Astrocyte of the spinal cord (primary cell): ENCODE results near the gene POLR2B.
A peak's percentile ranks its signal among the peaks of the same experiment; 100 is the strongest.

Source experiments
- DNase-seq: peaks from one replicate; pipeline ENCODE4 v3.0.0; 2011; ENCODE audit warnings: low read depth, low spot score
- H3K4me3 ChIP-seq: 2 replicates; pipeline ENCODE4 v1.5.1; 2011; ENCODE audit warnings: low read depth, mild to moderate bottlenecking, low read length, moderate library complexity
- in situ Hi-C: cut with HindIII; loops from 2 replicates; pipeline ENCODE4 v1.10.0; 2017; ENCODE audit warnings: low sequenced_read_pairs
- TF ChIP-seq, protein P1 (sequence below): IDR thresholded peaks from 2 replicates; pipeline ENCODE4 v1.5.1; 2012; ENCODE audit warnings: low read depth, mild to moderate bottlenecking, low read length, inconsistent platforms

POLR2B gene

GRCh38 chr4:56941403-56941802 is 37.3 kb upstream of the POLR2B start:
- no peak for DNase-seq
- H3K4me3 ChIP-seq = no peak overlapping the region
- in situ Hi-C loops = no loop called here
- TF ChIP-seq, protein P1, sequence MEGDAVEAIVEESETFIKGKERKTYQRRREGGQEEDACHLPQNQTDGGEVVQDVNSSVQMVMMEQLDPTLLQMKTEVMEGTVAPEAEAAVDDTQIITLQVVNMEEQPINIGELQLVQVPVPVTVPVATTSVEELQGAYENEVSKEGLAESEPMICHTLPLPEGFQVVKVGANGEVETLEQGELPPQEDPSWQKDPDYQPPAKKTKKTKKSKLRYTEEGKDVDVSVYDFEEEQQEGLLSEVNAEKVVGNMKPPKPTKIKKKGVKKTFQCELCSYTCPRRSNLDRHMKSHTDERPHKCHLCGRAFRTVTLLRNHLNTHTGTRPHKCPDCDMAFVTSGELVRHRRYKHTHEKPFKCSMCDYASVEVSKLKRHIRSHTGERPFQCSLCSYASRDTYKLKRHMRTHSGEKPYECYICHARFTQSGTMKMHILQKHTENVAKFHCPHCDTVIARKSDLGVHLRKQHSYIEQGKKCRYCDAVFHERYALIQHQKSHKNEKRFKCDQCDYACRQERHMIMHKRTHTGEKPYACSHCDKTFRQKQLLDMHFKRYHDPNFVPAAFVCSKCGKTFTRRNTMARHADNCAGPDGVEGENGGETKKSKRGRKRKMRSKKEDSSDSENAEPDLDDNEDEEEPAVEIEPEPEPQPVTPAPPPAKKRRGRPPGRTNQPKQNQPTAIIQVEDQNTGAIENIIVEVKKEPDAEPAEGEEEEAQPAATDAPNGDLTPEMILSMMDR = no peak

- H3K4me3 ChIP-seq = no peak overlapping the region
- in situ Hi-C loops = no loop called here
- no peak for DNase-seq
- TF ChIP-seq, protein P1 = no peak
Measured at GRCh38 chr4:56953680-56954520, 24.8 kb upstream of the POLR2B start.

DNA sequence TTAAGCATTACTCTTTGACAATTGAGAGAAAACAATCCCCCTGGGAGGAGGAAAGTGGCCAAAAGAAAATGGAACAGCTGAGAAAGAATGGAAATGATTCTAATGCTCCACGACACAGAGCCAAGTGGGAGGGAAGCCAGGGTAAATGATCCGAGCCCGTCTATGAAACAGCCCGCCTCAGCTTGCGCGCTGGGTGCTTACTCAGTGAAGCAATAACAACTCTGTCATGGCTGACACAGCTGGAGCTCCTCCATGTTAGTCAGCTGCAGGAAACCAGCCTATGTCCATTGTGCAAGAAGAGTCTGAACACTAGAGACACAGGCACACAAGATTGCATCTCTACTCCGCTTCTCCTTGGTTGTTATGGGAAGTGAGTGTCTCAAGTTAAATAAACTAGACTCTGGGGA is 20.6 kb upstream of the POLR2B start:
- TF ChIP-seq, protein P1 = no peak
- no peak overlapping the region for H3K4me3 ChIP-seq
- peak; percentile 97 for DNase-seq
- in situ Hi-C loops = no loop called here

DNA sequence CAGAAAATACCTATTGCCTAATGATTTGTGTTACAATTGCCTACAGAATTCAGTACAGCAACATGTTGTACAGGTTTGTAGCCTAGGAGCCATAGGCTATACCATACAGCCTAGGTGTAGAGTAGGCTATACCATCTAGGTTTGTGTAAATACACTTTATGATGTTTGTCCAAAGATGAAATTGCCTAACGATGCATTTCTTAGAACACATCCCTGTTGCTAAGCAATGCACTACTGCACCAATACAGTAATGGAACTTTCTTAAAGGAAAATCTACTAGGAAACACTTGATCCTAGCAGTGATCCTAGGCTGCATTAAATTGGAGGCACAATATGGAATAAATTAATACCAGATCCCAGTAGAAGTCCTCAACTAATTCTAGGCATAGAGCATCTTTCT is 19.6 kb upstream of the POLR2B start:
- TF ChIP-seq, protein P1 = no peak
- in situ Hi-C loops = no loop called here
- no peak overlapping the region for H3K4me3 ChIP-seq
- DNase-seq = peak; percentile 13

GRCh38 chr4:56961107-56961500 is 17.6 kb upstream of the POLR2B start:
- no peak overlapping the region for H3K4me3 ChIP-seq
- no peak for DNase-seq
- TF ChIP-seq, protein P1 = no peak
- in situ Hi-C loops = no loop called here

- DNase-seq = no peak
- in situ Hi-C loops = no loop called here
- TF ChIP-seq, protein P1 = no peak
- no peak overlapping the region for H3K4me3 ChIP-seq
Measured at GRCh38 chr4:56971383-56971782, 7.3 kb upstream of the POLR2B start.

GRCh38 chr4:56972389-56972788 is 6.3 kb upstream of the POLR2B start:
- in situ Hi-C loops = no loop called here
- no peak overlapping the region for H3K4me3 ChIP-seq
- TF ChIP-seq, protein P1 = no peak
- no peak for DNase-seq
